Left lung (tissue), 10 donors: ENCODE data around the gene RPAP3. TPM values are rescaled to one million over a fixed set of nuclear protein-coding genes. Genes with fewer than 3 reads are reported as not detected.

Experiments used
- ATAC-seq: fragments of 200-7000 bp; cut with Tn5 transposase; one replicate; pipeline ENCODE4 v1.9.1; 2020; ENCODE audit warnings: moderate library complexity
- DNase-seq, 4 donors: peaks; one replicate each; pipeline ENCODE4 v3.0.0-alpha.2; 2013 to 2020
- H3K27ac ChIP-seq, 2 donors: fragments of 200-600 bp; sonication (generic) in 1 of 2; one replicate each; pipeline versions ENCODE4 v1.5.0 to v1.8.0; 2020 to 2021
- H3K27me3 ChIP-seq, 2 donors: fragments of 200-600 bp; sonication (generic) in 1 of 2; one replicate each; pipeline versions ENCODE4 v1.5.0 to v1.8.0; 2020 to 2021
- H3K36me3 ChIP-seq, 2 donors: fragments of 200-600 bp; sonication (generic) in 1 of 2; one replicate each; pipeline versions ENCODE4 v1.5.0 to v1.8.0; 2020 to 2021
- H3K4me1 ChIP-seq, 2 donors: fragments of 200-600 bp; one replicate each; pipeline ENCODE4 v1.8.0; 2021
- H3K4me3 ChIP-seq, 2 donors: fragments of 200-600 bp; sonication (generic) in 1 of 2; one replicate each; pipeline versions ENCODE4 v1.5.0 to v1.8.0; 2020 to 2021; ENCODE audit warnings: mild to moderate bottlenecking in 1 of 2
- H3K9me3 ChIP-seq, 2 donors: fragments of 200-600 bp; sonication (generic) in 1 of 2; one replicate each; pipeline versions ENCODE4 v1.5.0 to v1.8.0; 2020 to 2021
- intact Hi-C, 2 donors: fragments of 100-400 bp; cut with DNase I; formaldehyde crosslinking; loops; one replicate each; pipeline versions ENCODE4 v1.11.2 to v1.14.2; 2022
- polyA plus RNA-seq, 6 donors: library from polyadenylated mRNA; unstranded; fragments of 120-200 nt; gene quantifications; one replicate each; pipeline ENCODE4 v1.2.1, GENCODE V29; 2013; ENCODE audit not compliant: insufficient read length in 6 of 6
- total RNA-seq, 2 donors: library from RNA; stranded (reverse); fragmentation: NEBNext Ultra II Directional; extraction: Animal tissue kit (Norgen Biotek cat#: 25700); gene quantifications; one replicate each; pipeline ENCODE4 v1.2.1, GENCODE V29; 2021
- TF ChIP-seq, protein P1 (sequence below), 2 donors: fragments of 200-600 bp; sonication (generic) in 1 of 2; IDR thresholded peaks; one replicate each; pipeline versions ENCODE4 v1.5.0 to v1.8.0; 2021; ENCODE audit warnings: antibody characterized with exemption in 2 of 2
- donor health status: DM: no; HTN: yes; CAD: no.
- donor health status: DM: no; HTN: no; CAD: no.

Gene RPAP3
- total and polyA plus RNA-seq, 8 donors, result 18.5 to 41.6 (median 35.1) TPM

DNA sequence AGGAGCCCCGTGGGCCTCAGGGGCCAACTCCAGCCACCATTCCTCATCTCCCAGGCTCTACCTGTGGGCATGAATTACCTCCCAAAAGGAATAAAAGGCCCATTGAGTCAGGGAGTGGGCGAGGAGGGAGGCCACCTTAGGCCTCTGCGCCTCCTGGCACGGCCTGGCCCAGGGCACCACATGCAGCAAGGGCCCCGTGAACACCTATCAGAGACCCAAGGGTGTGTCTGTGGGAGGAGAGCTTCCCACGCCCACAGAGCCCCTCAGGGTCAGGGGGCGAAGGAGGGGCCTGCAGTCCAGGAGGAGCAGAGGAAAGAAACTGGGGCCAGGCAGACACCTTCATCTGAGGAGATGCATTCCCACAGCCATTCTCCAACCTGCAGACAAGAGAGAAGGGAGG is 40.7 kb upstream of the RPAP3 start:
- intact Hi-C loops, result no loop called here
- ATAC-seq, result no peak

DNA sequence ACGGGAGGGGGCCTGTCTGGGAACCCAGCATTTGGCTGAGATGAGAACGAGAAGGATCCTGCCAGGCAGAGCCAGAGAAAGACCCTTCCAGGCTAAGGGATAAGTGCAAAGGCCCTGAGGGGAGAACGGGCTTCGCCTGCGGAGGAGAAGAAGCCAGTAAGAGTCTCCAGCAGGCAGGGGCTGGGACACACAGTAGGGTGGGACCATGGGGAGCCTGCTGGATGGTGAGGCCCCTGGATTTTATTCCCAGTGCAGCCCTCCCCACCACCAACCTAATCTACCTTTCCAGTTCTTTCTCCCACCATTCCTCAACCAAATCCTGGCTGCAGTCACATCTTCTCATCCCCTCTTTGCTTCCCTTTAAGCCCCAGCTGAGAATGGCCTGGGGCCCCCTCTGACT is 40.2 kb upstream of the RPAP3 start:
- intact Hi-C loops, result no loop called here
- Histone ChIP-seq H3K36me3 (peaks cover 0 to 28% of the 10 kb centered on the region in 2 donors), H3K4me1 (peaks cover 0 to 17% of the 10 kb centered on the region in 2 donors), H3K9me3 (no peaks in the 10 kb centered on the region), H3K27ac (no peak overlapping the region), H3K27me3 (no peaks in the 10 kb centered on the region), H3K4me3 (no peak overlapping the region)
- TF ChIP-seq, protein P1, sequence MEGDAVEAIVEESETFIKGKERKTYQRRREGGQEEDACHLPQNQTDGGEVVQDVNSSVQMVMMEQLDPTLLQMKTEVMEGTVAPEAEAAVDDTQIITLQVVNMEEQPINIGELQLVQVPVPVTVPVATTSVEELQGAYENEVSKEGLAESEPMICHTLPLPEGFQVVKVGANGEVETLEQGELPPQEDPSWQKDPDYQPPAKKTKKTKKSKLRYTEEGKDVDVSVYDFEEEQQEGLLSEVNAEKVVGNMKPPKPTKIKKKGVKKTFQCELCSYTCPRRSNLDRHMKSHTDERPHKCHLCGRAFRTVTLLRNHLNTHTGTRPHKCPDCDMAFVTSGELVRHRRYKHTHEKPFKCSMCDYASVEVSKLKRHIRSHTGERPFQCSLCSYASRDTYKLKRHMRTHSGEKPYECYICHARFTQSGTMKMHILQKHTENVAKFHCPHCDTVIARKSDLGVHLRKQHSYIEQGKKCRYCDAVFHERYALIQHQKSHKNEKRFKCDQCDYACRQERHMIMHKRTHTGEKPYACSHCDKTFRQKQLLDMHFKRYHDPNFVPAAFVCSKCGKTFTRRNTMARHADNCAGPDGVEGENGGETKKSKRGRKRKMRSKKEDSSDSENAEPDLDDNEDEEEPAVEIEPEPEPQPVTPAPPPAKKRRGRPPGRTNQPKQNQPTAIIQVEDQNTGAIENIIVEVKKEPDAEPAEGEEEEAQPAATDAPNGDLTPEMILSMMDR (IDR thresholded peaks at IDR 0.05), result no peak
- DNase-seq (no peak), ATAC-seq (no peak)

More for the DNA sequence above, 40.7 kb upstream of the RPAP3 start:
- no peak overlapping the region for H3K4me3 ChIP-seq
- H3K9me3 ChIP-seq, result no peaks in the 10 kb centered on the region
- TF ChIP-seq, protein P1 (IDR thresholded peaks at IDR 0.05), result no peak
- H3K36me3 ChIP-seq, result peaks cover 0 to 28% of the 10 kb centered on the region in 2 donors
- H3K4me1 ChIP-seq, result peaks cover 0 to 12% of the 10 kb centered on the region in 2 donors
- H3K27ac ChIP-seq, result no peak overlapping the region
- DNase-seq, result no peak
- H3K27me3 ChIP-seq, result no peaks in the 10 kb centered on the region

DNA sequence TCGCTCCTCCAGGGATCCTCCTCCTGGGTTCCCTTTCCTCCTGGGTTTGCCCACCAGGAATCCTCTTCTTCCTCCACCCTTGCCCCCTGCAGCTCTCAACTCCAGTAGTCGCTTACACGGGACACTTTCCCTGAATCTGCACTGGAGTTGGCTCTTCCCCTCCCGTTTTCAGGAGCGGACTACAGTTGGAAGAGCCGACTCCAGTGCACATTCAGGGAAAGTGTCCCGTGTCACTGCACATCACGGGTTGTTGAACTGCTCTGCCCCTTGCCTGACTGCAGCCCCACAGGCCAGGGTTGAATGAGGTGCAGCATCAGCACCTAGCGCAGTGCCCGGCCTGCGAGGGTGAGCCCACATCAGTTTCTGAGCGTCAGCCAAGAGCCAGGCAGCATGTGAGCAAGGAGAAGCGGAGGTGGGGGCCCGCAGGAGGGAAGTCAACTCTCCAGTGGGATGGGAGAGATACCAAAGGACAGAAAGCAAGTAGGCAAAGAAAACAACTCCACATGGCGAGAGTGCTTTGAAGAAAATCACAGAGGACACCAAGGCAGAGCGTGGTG is 39.7 kb upstream of the RPAP3 start:
- H3K4me1 ChIP-seq, result peaks cover 0 to 22% of the 10 kb centered on the region in 2 donors
- intact Hi-C loops, result no loop called here
- ATAC-seq, result no peak
- TF ChIP-seq, protein P1 (IDR thresholded peaks at IDR 0.05), result no peak
- H3K27ac ChIP-seq, result no peak overlapping the region
- no peaks in the 10 kb centered on the region for H3K27me3 ChIP-seq
- H3K4me3 ChIP-seq, result no peak overlapping the region
- no peak for DNase-seq
- peaks cover 0 to 23% of the 10 kb centered on the region in 2 donors for H3K36me3 ChIP-seq
- no peaks in the 10 kb centered on the region for H3K9me3 ChIP-seq

DNA sequence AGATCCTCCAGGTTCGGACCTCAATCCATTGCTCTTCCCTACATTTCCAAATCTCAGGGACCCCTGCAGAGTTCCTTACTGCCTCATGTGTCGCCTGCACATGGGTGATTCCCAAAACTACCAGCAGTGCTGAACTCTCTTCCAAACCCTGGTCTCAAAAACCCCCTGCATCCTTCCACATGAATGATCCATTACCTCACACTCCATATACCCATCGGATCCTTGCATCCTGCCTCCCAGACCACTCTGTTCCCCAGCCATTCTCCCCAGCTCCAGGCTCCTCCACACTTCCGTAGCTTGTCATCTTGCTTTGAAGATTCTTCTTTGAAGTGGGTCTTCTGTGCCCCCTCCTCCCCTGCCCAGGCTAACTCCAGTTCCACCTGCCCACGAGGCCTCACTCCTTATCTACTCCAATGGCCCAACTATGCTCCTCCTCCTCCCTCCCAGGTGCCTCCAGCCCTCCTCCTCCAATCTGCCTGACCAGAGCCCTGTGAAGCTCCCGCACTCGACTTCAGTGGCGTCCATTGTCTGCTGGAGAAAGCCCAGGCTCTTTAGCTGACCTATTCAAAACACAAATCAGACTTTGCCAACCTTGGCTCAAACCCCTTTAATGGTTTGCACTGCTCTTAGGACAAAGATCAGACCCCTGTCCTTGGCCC is 39.1 kb upstream of the RPAP3 start:
- no peaks in the 10 kb centered on the region for H3K9me3 ChIP-seq
- no peak for ATAC-seq
- H3K4me3 ChIP-seq, result no peak overlapping the region
- H3K4me1 ChIP-seq, result peaks cover 0 to 28% of the 10 kb centered on the region in 2 donors
- H3K27ac ChIP-seq, result no peak overlapping the region
- intact Hi-C loops, result no loop called here
- no peak for DNase-seq
- TF ChIP-seq, protein P1 (IDR thresholded peaks at IDR 0.05), result no peak
- H3K36me3 ChIP-seq, result peaks cover 0 to 17% of the 10 kb centered on the region in 2 donors
- no peaks in the 10 kb centered on the region for H3K27me3 ChIP-seq

DNA sequence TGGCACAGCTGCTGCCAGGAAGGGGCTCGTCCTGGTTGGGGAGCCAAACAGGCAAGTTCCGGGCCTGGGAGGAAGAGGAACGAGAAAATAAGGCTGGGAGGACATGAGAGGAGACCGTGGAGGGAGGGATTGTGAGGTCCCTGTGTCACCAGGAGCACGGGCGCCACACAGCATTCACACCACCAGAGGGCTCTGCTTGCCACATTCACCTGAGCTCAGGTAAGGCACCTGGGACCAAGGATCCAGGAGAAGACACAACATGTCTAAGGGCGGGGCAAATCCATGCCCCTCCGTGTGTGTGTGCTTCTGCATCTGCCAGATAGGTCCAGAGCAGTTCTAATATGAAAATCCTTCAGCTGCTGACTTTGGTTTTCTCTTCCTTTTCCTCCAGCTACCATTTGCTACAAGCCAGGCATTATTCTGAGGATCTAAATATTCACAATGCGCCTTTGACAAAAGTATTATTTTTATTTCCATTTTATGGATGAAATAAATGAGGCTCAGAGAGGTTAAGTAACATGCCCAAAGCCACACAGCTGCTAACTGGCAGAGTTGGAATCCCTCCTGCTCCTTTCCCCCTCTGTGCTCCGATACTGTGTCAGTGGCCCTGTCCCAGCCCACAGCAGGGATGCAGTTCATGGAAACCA is 38.3 kb upstream of the RPAP3 start:
- no peaks in the 10 kb centered on the region for H3K27me3 ChIP-seq
- DNase-seq (peak in 3 of 4 donors; percentile 59 to 85 (median 60)), ATAC-seq (peak; percentile 78)
- TF ChIP-seq, protein P1 (IDR thresholded peaks at IDR 0.05), result peak; percentile 52 to 59
- H3K4me3 ChIP-seq, result no peak overlapping the region
- peaks cover 0 to 11% of the 10 kb centered on the region in 2 donors for H3K36me3 ChIP-seq
- peaks cover 0 to 30% of the 10 kb centered on the region in 2 donors for H3K4me1 ChIP-seq
- intact Hi-C loops, result no loop called here
- H3K9me3 ChIP-seq, result no peaks in the 10 kb centered on the region
- no peak overlapping the region for H3K27ac ChIP-seq
